HG03442 (cell line): ENCODE data around the gene LFNG.

Experiments used
- ATAC-seq: cut with Tn5 transposase; IDR thresholded peaks from one replicate; pipeline ENCODE4 v1.9.1; 2021; ENCODE audit warnings: mild to moderate bottlenecking, moderate library complexity; ENCODE audit not compliant: unreplicated experiment

The LFNG gene

GRCh38 chr7:2566890-2567678 is 47.5 kb downstream of the LFNG start:
- ATAC-seq: peak; percentile 79

DNA sequence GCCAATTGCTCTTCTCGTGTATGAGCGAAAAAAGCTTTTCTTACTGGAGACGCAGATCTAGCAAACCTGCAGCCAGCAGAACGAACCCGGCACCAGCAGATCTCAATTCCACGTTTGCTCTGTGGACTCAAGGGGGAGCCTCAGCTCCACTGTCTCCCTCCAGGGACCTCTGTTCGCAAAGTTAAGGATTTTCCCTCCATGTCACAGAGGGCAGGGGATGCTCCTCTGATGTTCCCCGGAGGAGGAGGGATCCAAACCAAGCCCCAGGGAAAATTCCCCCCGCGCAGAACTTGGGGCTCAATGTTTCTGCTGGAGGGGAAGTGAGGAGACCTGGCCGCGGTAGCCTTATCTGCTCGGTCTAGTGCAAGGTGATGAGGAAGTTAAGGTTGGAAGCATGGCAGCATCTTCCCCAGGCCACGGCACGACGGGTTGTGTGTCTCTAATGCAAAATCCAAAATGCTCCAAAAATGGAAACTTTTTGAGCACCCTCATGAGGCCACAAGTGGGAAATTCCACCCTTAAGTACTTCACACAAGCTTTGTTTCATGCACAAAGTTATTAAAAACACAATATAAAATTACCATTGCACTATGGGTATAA is 48.2 kb downstream of the LFNG start:
- ATAC-seq: no peak

DNA sequence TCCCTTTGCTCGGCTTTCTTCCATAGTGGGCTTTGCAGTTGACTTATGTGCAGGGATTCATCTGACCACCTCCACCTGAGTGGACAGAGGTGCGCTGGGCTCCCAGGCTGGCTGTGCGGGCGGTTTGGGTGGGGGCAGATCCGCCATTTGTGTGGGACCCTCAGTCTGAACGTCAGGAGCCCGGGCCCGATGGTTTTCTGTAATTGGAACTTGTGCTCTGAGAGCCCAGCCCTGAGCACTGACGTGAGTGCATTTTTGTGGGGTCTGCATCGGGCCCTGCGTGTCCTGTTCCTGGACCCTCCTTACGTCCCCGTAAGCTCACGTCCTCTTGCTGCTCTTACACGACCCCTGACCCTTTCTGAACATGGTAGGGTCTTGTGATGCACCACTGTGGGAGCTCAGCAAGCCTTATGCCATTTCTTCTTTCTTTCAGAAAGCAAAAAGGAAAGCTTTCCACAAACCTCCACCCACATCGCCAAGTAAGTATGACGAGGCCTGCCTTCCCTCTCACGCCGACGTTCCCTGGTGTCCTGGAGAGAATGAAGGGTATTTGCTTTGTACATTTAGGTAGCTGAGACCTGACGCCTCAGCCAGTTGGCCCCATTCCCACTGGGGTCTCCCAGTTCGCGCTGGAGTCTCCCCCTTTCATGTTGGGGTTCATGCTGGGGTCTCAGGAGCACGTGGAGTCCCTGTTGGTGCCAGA is 49.1 kb downstream of the LFNG start:
- no peak for ATAC-seq

DNA sequence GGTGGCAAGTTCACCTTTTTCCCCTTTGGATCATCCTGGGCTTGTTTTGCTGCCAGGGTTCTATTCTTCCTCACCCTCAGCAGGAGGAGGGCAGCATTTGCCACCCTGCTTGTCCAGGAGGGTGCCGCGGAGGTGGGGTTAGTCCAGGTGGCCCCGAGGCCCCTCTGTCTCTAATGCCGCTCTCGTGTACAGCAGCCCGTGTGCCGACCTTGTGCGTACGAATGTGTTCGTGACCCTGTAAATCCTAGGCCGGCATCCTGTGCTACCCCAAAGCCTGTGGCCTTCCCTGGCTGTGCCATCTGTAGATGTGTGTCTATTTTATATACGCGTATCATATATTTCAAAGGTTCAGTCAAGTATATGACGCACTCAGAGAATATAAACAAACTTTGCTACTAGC is 49.8 kb downstream of the LFNG start:
- no peak for ATAC-seq

DNA sequence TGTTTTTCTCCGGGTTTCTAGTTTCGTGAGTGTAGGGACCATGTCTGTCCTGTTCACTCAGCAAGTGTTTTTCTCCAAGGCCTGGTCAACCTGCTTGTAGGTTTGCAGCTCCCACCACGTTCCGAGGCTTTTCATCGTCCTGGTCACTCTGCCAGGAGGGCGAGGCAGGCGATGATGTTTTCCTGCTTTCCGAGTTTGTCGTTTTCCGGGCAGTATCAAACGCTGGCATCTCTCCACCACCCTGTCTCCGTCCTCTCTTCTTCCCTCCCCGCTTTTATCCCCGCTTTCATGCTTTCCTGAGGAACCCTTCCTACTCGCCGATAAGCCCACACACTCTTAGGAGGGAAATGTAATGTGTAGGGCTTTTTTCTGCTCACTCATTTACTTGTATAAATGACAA is 50.4 kb downstream of the LFNG start:
- ATAC-seq: no peak

DNA sequence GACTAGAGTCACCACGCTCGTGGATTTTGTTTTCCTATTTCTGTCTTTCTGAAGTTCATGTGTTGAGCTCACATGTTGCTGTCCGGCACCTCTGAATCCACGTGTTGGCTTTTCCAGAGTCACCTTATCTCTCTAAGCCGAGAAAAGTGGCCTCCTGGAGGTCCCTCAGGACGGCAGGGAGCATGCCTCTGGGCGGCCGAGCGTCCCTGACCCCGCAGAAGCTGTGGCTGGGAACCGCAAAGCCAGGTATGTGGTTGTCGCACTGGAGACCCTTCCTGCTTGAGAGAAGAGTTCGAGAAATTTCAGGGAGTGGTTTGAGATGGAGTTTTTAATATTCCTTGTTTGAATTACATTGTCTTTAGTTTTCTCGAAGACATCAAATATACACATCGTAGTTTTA is 51.8 kb downstream of the LFNG start:
- ATAC-seq: no peak

DNA sequence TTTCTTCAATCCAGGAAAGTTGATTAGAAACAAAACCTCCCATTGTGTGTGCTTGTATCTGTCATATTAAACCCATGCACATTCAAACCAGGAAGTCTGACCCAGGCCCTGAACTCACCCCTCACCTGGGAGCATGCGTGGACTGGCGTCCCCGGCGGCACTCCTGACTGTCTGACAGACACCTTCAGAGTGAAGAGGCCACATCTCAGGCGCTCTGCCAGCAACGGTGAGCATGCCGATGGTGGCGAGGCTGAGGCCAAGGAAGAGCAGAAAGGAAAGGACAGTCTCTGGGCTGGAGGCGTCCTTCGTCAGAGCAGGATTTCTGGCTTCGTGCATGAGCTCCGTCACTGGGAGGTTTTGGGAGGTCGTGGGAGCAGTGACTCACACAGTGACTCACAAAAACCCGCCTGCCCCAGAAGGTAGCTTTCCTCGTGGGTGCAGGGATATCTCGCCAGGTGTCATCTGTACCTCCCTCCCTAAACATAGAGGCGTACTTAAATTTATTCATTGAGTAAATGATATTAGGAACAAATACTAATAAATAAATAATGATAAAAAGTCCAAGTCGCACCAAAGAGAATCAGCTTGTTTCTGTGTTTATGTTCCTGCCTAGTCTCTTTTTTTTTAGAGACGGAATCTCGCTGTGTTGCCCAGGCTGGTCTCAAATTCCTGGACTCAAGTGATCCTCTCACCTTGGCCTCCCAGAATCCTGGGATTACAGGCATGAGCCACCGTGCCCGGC is 52.7 kb downstream of the LFNG start:
- no peak for ATAC-seq

DNA sequence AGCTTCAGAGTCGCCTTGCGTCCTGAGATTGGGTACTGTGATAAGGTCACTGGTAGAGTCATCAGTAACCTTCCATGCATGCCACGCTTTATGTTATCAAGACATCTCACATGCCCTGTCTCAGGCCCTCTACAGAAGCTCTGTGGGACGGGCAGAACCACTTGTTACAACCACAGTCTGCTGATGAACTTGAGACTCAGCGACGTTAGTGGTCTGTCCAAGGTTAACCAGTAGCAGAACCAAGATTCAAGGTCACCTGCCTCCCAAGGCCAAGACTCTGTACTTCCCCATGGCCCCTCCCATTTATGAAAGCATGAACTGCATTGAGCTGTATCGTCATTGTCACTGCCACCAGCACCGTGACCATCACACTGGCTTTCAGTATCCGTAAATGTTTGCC is 54.2 kb downstream of the LFNG start:
- ATAC-seq: no peak

GRCh38 chr7:2575046-2575732 is 55.6 kb downstream of the LFNG start:
- no peak for ATAC-seq

DNA sequence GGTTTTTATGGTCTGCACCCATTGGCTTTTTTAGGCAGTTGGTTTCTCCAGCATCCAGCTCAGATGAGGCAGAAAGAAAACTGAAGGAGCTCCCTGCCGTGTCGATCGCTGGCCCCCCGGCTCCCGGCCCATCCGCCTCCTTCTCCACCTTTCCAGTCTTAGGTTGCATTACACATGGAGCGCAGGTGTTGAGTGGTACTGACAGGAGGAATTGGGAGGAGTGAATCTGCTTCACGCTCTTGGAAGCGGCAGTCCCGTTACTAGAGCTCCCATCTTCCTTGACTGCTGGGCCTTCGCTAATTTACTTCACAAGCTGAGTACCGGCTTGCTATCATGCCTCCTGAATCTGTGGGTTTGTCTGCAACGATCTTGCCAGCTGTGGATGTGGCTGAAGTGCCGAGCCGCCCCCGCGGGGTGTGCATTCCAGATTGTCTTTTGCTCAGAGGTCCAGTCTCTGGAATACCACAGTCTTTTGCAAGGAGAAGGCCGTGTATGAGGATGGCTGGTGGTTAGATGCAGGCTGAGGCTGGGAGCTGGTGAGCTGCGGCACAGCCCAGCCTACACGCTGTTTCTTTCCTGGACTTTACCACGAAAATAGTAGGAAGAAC is 56.3 kb downstream of the LFNG start:
- ATAC-seq: no peak

DNA sequence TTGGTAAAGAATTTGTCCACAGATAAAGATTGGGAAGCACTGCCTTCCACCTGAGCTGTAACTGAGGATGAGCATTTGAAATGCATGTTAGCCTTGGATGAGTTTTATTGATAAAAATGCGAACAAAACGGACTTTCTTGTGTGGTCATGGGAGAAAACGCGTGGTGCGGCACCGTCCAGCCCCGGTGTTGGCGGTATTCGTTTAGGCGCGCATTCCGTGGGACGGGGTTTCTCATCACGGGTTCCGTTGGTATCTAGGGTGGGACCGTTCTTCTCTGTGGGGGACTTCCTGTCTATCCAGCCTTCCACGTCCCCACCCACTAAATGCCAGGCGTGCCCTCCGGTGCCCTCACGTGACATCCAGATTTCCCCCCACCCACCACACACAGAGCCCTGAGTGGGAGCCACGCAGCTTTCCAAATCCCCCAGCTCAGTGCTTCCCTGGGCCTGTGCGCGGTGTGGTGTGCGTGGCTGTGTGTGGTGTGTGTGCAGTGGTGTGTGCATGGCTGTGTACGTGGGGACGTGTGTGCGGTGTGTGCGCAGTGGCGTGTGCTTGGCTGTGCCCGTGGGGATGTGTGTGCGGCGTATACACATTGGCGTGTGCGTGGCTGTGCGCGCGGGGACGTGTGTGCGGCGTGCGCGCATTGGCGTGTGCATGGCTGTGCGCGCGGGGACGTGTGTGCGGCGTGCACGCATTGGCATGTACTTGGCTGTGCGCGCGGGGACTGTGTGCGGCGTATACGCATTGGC is 57.3 kb downstream of the LFNG start:
- no peak for ATAC-seq
